Motor neuron (in vitro differentiated cells): ENCODE data around the gene GPSM1. TPM values are rescaled to one million over a fixed set of nuclear protein-coding genes. Genes with fewer than 3 reads are reported as not detected.

Source experiments
- ATAC-seq, 8 experiments: fragments of 200-7000 bp; cut with Tn5 transposase; replicated peaks in 6 of 8; 2 replicates each; pipeline ENCODE4 v1.8.0; 2021; ENCODE audit warnings: mild to moderate bottlenecking in 8 of 8, moderate library complexity in 8 of 8
- H3K27ac ChIP-seq, 2 donors: fragments of 250-450 bp; sonication (Bioruptor Pico); 2 replicates each; pipeline ENCODE4 v1.9.0; 2021; ENCODE audit warnings: antibody characterized with exemption in 2 of 2, mild to moderate bottlenecking in 2 of 2, moderate library complexity in 1 of 2
- H3K4me1 ChIP-seq, 2 donors: fragments of 250-450 bp; sonication (Bioruptor Pico); replicated peaks in 1 of 2; 2 replicates each; pipeline ENCODE4 v1.6.1; 2021; ENCODE audit warnings: antibody characterized with exemption in 2 of 2, mild to moderate bottlenecking in 2 of 2, moderate library complexity in 1 of 2
- H3K4me3 ChIP-seq, 5 donors: fragments of 250-450 bp; sonication (Bioruptor Pico); 2 replicates each; pipeline ENCODE4 v1.9.0; 2021; ENCODE audit warnings: antibody characterized with exemption in 5 of 5, mild to moderate bottlenecking in 5 of 5, moderate library complexity in 4 of 5
- WGBS, 10 experiments: fragments of 450-650 bp; shearing (Covaris generic); methylation state at CpG; one replicate each; pipeline ENCODE4 v1.0.0; 2022; 5-methylcytosine and 5-hydroxymethylcytosine counted together
- in situ Hi-C, 9 experiments: fragments of 400-800 bp; cut with MboI; loops; one replicate each; pipeline ENCODE4 v1.15.0; 2021; ENCODE audit warnings: low sequenced_read_pairs in 9 of 9, low pct_unique_long_range_greater_than_20kb in 2 of 9; ENCODE audit not compliant: unreplicated experiment in 9 of 9
- total RNA-seq, 8 experiments: library from RNA; unstranded; fragments of 300-600 nt; gene quantifications; 2 replicates each; pipeline versions ENCODE4 v1.2.3 to v1.2.4, GENCODE V29; 2022

The GPSM1 gene
- total RNA-seq, 8 experiments from 2014 or later = 10.3 to 40.8 (median 28.9) TPM

GRCh38 chr9:136310273-136311030 lies 16.9 kb upstream of the GPSM1 start:
- 53 to 92% (median 83%) methylated on average over 1 to 8 of the region's 28 CpGs; no CpG with 5 or more reads in 6 of the 10 experiments for WGBS, 10 experiments
- Histone ChIP-seq H3K4me3 (no peak overlapping the region), H3K4me1 (peaks cover 17 to 21% of the 10 kb centered on the region in 2 donors), H3K27ac (no peak overlapping the region)
- ATAC-seq = no peak
- in situ Hi-C loops = no loop called here

- 20 to 100% (median 100%) methylated on average over 1 of the region's 23 CpGs; no CpG with 5 or more reads in 5 of the 10 experiments for WGBS, 10 experiments
- in situ Hi-C loops = no loop called here
- Histone ChIP-seq H3K27ac (no peak overlapping the region), H3K4me3 (no peak overlapping the region), H3K4me1 (peaks cover 8 to 16% of the 10 kb centered on the region in 2 donors)
- peak; percentile 69 to 86 (median 74) for ATAC-seq
Measured at GRCh38 chr9:136311051-136312008, 16.0 kb upstream of the GPSM1 start.

- WGBS, 10 experiments = 100% methylated on average over 1 of the region's 10 CpGs; no CpG with 5 or more reads in 9 of the 10 experiments
- Histone ChIP-seq H3K4me1 (peaks cover 7 to 12% of the 10 kb centered on the region in 2 donors), H3K4me3 (no peak overlapping the region), H3K27ac (no peak overlapping the region)
- peak in 2 of 8 experiments; percentile 3 to 7 for ATAC-seq
- in situ Hi-C loops = no loop called here
Measured at GRCh38 chr9:136312009-136312375, 15.3 kb upstream of the GPSM1 start.

DNA sequence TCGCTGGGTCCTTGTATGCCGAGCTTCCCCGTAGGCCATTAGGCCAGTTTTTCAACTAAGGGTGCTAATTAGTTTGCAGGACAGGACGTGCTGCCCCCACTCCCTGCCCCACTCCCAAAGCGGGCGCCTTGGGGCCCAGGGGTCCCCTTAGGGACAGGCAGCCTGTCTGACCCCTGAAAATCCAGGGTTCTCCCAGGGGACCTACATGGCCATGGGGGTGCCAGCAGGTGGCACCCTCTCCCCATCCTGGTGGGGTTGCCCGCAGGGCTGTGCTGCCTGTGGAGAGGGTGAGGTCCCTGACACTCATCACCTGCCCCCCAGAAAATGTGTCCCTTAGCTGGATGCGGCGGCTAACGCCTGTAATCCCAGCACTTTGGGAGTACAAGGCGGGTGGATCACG lies 14.9 kb upstream of the GPSM1 start:
- in situ Hi-C loops = no loop called here
- no peak overlapping the region for H3K27ac ChIP-seq
- H3K4me3 ChIP-seq = no peak overlapping the region
- no CpG with 5 or more reads among the region's 12 CpGs for WGBS, 10 experiments
- peak; percentile 29 to 87 (median 50) for ATAC-seq
- H3K4me1 ChIP-seq = peaks cover 12 to 15% of the 10 kb centered on the region in 2 donors

DNA sequence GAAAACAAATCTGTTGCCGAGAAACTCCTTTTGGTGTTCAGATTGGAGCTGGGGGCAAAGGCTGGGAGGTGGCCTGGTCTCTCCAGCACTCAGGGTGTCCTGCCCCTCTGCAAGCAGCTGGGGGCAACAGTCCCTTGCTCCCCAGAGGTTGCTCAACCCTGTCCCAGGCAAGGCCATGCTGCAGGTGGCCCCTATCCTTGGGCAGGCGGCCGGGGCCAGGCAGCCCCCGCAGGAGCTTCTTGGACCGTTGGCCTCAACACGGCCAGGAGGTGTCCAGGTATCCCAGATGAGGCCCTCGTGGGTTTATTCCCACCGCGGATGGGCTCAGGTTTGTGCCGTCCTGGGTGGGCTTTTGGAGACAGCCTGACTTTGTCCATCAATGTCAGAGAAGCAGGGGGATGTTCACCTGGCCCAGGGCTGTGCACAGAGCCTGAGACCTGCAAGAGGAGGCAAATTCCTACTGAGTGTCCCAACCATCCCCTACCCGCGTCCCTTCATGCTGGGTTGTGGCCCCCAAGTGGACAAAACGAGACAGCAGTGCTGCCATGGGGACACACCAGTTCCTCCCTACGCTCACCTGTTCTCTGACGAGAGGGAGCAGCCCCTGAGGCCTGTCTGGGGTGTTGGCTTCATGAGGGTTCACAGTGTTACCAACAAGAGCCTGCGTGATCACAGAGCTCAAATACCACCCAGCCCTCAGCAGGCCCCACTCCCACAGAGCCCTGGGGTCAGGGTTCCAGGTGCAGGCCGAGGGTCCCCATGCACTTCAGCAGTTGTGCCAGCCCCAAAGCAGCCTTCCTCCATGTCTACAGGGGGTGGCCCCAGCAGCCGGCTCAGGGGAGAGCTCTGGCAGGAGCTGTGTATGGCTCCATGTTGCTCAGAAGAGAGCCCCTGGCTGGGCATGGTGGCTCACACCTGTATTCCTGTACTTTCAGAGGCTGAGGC lies 14.0 kb upstream of the GPSM1 start:
- ATAC-seq = no peak
- 74 to 100% (median 81%) methylated on average over 1 to 10 of the region's 18 CpGs; no CpG with 5 or more reads in 7 of the 10 experiments for WGBS, 10 experiments
- H3K27ac ChIP-seq = no peak overlapping the region
- in situ Hi-C loops = no loop called here
- no peak overlapping the region for H3K4me3 ChIP-seq
- H3K4me1 ChIP-seq = peaks cover 21 to 24% of the 10 kb centered on the region in 2 donors

GRCh38 chr9:136314056-136314416 lies 13.3 kb upstream of the GPSM1 start:
- Histone ChIP-seq H3K27ac (no peak overlapping the region), H3K4me3 (no peak overlapping the region), H3K4me1 (peaks cover 28 to 31% of the 10 kb centered on the region in 2 donors)
- 80 to 92% (median 81%) methylated on average over 1 to 2 of the region's 3 CpGs; no CpG with 5 or more reads in 6 of the 10 experiments for WGBS, 10 experiments
- in situ Hi-C loops = no loop called here
- ATAC-seq = no peak

GRCh38 chr9:136314944-136315343 lies 12.4 kb upstream of the GPSM1 start:
- peaks cover 28 to 32% of the 10 kb centered on the region in 2 donors for H3K4me1 ChIP-seq
- 0 to 89% (median 76%) methylated on average over 1 to 4 of the region's 4 CpGs; no CpG with 5 or more reads in 3 of the 10 experiments for WGBS, 10 experiments
- no peak for ATAC-seq
- H3K4me3 ChIP-seq = no peak overlapping the region
- no peak overlapping the region for H3K27ac ChIP-seq
- in situ Hi-C loops = no loop called here

GRCh38 chr9:136316271-136316751 lies 11.0 kb upstream of the GPSM1 start:
- H3K4me3 ChIP-seq = no peak overlapping the region
- in situ Hi-C loops = no loop called here
- ATAC-seq = no peak
- H3K27ac ChIP-seq = no peak overlapping the region
- WGBS, 10 experiments = 80 to 100% (median 88%) methylated on average over 1 to 8 of the region's 23 CpGs; no CpG with 5 or more reads in 4 of the 10 experiments
- peaks cover 27 to 29% of the 10 kb centered on the region in 2 donors for H3K4me1 ChIP-seq

GRCh38 chr9:136316896-136317676 lies 10.3 kb upstream of the GPSM1 start:
- in situ Hi-C loops = no loop called here
- peaks cover 22 to 23% of the 10 kb centered on the region in 2 donors for H3K4me1 ChIP-seq
- H3K27ac ChIP-seq = peak overlapping the region in 1 of 2 donors; percentile 20
- ATAC-seq = peak in 1 of 8 experiments; percentile 12
- WGBS, 10 experiments = 60 to 100% (median 94%) methylated on average over 1 to 4 of the region's 13 CpGs; no CpG with 5 or more reads in 5 of the 10 experiments
- no peak overlapping the region for H3K4me3 ChIP-seq

- ATAC-seq = peak in 2 of 8 experiments; percentile 1 to 3
- no peak overlapping the region for H3K27ac ChIP-seq
- peaks cover 22 to 23% of the 10 kb centered on the region in 2 donors for H3K4me1 ChIP-seq
- in situ Hi-C loops = no loop called here
- 78 to 93% methylated on average over 4 to 6 of the region's 16 CpGs; no CpG with 5 or more reads in 8 of the 10 experiments for WGBS, 10 experiments
- no peak overlapping the region for H3K4me3 ChIP-seq
Measured at GRCh38 chr9:136317695-136318094, 9.6 kb upstream of the GPSM1 start.

DNA sequence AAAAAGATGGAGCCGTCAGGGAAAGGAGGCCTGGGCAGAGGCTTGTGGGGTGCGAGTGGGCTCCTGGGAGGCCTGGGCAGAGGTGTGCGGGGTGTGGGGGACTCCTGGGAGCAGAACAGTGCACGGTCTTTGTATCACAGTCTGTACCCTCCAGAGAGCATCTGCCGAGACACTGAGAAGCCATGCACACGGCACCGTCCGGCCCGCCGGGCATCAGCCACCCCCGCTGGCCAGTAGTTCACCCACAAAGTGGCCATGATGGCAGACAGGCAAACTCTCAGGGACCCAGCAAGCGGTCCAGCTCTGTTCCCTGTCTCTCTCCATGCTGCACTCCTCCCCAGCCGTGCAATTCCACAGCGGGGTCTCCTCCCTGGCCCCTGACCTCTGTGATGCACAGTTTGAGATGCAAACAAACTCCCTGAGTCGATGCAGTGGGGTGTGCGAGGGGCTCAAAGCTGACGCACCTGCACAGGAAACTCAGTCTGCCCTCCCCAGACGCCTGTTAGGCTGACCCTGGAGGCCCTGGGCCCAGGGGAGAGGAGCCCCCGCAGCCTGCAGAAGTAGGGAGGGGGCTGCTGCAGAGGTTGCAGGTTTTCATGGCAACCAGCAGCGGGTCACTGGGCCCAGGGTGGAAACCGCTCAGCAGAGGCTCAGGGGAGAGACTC lies 9.1 kb upstream of the GPSM1 start:
- peak in 5 of 8 experiments; percentile 65 to 81 (median 79) for ATAC-seq
- in situ Hi-C loops = no loop called here
- no peak overlapping the region for H3K4me3 ChIP-seq
- no peak overlapping the region for H3K27ac ChIP-seq
- H3K4me1 ChIP-seq = peaks cover 22 to 23% of the 10 kb centered on the region in 2 donors
- 40% methylated on average over 1 of the region's 21 CpGs; no CpG with 5 or more reads in 9 of the 10 experiments for WGBS, 10 experiments
